Spleen (tissue), 11 donors: ENCODE results near the gene C12orf56. TPM values are rescaled to one million over a fixed set of nuclear protein-coding genes. Genes with fewer than 3 reads are reported as not detected.

Source experiments
- DNase-seq: peaks from one replicate; pipeline ENCODE4 v3.0.0-alpha.2; 2020
- H3K27ac ChIP-seq, 8 donors: fragments of 200-600 bp; sonication (generic) in 7 of 8; 1 replicate in 4 of 8; 2 replicates in 4 of 8; pipeline versions ENCODE4 v1.5.0 to v1.8.0; 2016 to 2021; ENCODE audit warnings: inconsistent platforms in 4 of 8, mild to moderate bottlenecking in 4 of 8, moderate library complexity in 1 of 8
- H3K27me3 ChIP-seq, 7 donors: fragments of 200-600 bp; sonication (generic) in 6 of 7; replicated peaks in 1 of 7; 1 replicate in 4 of 7; 2 replicates in 3 of 7; pipeline versions ENCODE4 v1.5.0 to v1.8.0; 2016 to 2021; ENCODE audit warnings: inconsistent platforms in 3 of 7, mild to moderate bottlenecking in 1 of 7
- H3K36me3 ChIP-seq, 6 donors: fragments of 200-600 bp; sonication (generic) in 5 of 6; 1 replicate in 4 of 6; 2 replicates in 2 of 6; pipeline versions ENCODE4 v1.5.0 to v1.8.0; 2016 to 2021; ENCODE audit warnings: inconsistent platforms in 2 of 6
- H3K4me1 ChIP-seq, 6 donors: fragments of 200-600 bp; sonication (generic) in 5 of 6; 1 replicate in 3 of 6; 2 replicates in 3 of 6; pipeline versions ENCODE4 v1.5.0 to v1.8.0; 2016 to 2021; ENCODE audit warnings: inconsistent platforms in 3 of 6
- H3K4me3 ChIP-seq, 8 donors: fragments of 200-600 bp; sonication (generic) in 7 of 8; 1 replicate in 4 of 8; 2 replicates in 4 of 8; pipeline versions ENCODE4 v1.5.0 to v1.8.0; 2016 to 2021; ENCODE audit warnings: inconsistent platforms in 4 of 8, mild to moderate bottlenecking in 4 of 8, moderate library complexity in 2 of 8
- H3K9me3 ChIP-seq, 8 donors: fragments of 200-600 bp; sonication (generic) in 7 of 8; 1 replicate in 4 of 8; 2 replicates in 4 of 8; pipeline versions ENCODE4 v1.5.0 to v1.8.0; 2016 to 2021; ENCODE audit warnings: inconsistent platforms in 4 of 8
- POLR2A ChIP-seq, 3 donors: fragments of 450-650 bp; IDR thresholded peaks; one replicate each; pipeline ENCODE4 v1.5.1; 2017; ENCODE audit warnings: antibody characterized with exemption in 3 of 3, mild to moderate bottlenecking in 1 of 3
- POLR2AphosphoS5 ChIP-seq, 3 donors: sonication (generic); formaldehyde crosslinking; IDR thresholded peaks; one replicate each; pipeline ENCODE4 v1.5.1; 2017; ENCODE audit warnings: antibody characterized with exemption in 3 of 3
- WGBS, 5 donors: extraction: QIAGEN DNeasy Blood & Tissue Kit in 3 of 5; methylation state at CpG; one replicate each; pipeline versions ENCODE4 v1.1.5 to v1.1.7; 2013 to 2018; 5-methylcytosine and 5-hydroxymethylcytosine counted together
- intact Hi-C: fragments of 100-400 bp; cut with DNase I; formaldehyde crosslinking; loops from one replicate; pipeline ENCODE4 v1.15.0; 2023; ENCODE audit warnings: low total_unique reads
- polyA plus RNA-seq, 3 donors: library from polyadenylated mRNA; stranded (reverse); fragments of 200-250 nt; gene quantifications; one replicate each; pipeline ENCODE4 v1.2.1, GENCODE V29; 2013
- total RNA-seq, 7 donors: library from RNA; depleted of rRNA in 3 of 7; stranded (reverse); fragments of >200 nt in 3 of 7; fragmentation: NEBNext Ultra II Directional in 4 of 7; extraction: Animal tissue kit (Norgen Biotek cat#: 25700) in 4 of 7; gene quantifications; one replicate each; pipeline versions ENCODE4 v1.1.0 to v1.2.1, GENCODE V29; 2016 to 2021
- TF ChIP-seq, protein P1 (sequence below), 11 experiments: fragments of 200-600 bp in 7 of 11; fragments of 450-650 bp in 4 of 11; sonication (generic) in 4 of 11; IDR thresholded peaks in 8 of 11; conservative IDR thresholded peaks in 3 of 11; 1 replicate in 7 of 11; 2 replicates in 4 of 11; pipeline versions ENCODE4 v1.4.0 to v1.8.0; 2016 to 2021; ENCODE audit warnings: antibody characterized with exemption in 11 of 11, inconsistent platforms in 4 of 11, mild to moderate bottlenecking in 1 of 11
- donor health status: healthy with polysubstance abuse.
- donor health status: DM: no; HTN: no; CAD: no; lungs with moderate emphysema.
- donor health status: DM: no; HTN: no; CAD: no.
- donor health status: Bipolar disorder and iron deficiency.
- donor health status: healthy.
- donor health status: DM: no; HTN: no; CAD: no.
- donor health status: DM: yes; HTN: yes; CAD: no.

Gene C12orf56
- total and polyA plus RNA-seq, 10 donors: 0.03 to 0.26 (median 0.16) TPM; not detected in 6

DNA sequence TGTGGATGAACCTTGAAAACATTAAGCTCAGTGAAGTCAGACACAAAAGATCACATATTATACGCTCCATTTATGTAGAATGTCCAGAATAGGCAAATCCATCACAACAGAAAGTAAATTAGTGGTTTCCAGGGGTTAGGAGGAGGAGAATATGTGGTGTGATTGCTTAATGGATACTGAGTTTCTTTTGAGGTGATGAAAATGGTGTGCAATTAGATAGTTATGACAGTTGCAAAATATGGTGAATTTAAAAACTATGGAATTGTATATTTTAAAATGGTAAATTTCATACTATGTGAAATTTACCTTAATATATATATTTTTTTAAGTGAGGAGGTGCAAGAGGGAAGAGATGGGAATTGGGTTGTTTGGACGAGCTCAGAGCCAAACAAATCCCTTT is 122.1 kb downstream of the C12orf56 start:
- Histone ChIP-seq H3K4me1 (no peaks in the 10 kb centered on the region), H3K27me3 (no peaks in the 10 kb centered on the region), H3K36me3 (no peaks in the 10 kb centered on the region), H3K4me3 (no peak overlapping the region), H3K9me3 (no peaks in the 10 kb centered on the region), H3K27ac (no peak overlapping the region)
- intact Hi-C loops: no loop called here
- WGBS, 5 donors: 0 to 49% (median 34%) methylated on average over 2 of the region's 2 CpGs
- DNase-seq: no peak
- TF ChIP-seq POLR2A (IDR thresholded peaks at IDR 0.05): no peak
- TF ChIP-seq, protein P1, sequence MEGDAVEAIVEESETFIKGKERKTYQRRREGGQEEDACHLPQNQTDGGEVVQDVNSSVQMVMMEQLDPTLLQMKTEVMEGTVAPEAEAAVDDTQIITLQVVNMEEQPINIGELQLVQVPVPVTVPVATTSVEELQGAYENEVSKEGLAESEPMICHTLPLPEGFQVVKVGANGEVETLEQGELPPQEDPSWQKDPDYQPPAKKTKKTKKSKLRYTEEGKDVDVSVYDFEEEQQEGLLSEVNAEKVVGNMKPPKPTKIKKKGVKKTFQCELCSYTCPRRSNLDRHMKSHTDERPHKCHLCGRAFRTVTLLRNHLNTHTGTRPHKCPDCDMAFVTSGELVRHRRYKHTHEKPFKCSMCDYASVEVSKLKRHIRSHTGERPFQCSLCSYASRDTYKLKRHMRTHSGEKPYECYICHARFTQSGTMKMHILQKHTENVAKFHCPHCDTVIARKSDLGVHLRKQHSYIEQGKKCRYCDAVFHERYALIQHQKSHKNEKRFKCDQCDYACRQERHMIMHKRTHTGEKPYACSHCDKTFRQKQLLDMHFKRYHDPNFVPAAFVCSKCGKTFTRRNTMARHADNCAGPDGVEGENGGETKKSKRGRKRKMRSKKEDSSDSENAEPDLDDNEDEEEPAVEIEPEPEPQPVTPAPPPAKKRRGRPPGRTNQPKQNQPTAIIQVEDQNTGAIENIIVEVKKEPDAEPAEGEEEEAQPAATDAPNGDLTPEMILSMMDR (IDR thresholded peaks at IDR 0.05 in 8 of 11, conservative IDR thresholded peaks at IDR 0.05 in 3 of 11): no peak
- TF ChIP-seq POLR2AphosphoS5 (IDR thresholded peaks at IDR 0.05): no peak

DNA sequence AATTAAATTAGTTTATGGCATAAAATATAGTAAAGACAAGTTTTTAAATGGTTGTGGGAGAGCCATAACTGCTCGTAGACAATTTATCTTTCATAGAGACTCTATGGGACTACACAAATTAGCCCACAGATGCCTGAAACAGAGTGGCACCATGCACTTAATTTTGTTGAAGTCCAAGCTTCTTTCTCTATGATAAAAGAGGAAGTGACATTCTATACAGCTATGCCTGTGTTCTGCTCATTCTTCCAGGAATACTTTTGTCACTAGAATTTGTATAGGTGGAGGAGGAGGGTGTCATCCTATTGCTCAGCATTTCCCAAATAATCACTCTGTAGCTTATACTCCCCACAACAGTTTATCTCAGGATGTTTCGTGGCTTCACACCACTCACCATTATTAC is 124.7 kb downstream of the C12orf56 start:
- 73 to 88% (median 76%) methylated on average over 2 of the region's 2 CpGs for WGBS, 5 donors
- Histone ChIP-seq H3K27me3 (no peaks in the 10 kb centered on the region), H3K4me1 (no peaks in the 10 kb centered on the region), H3K9me3 (no peaks in the 10 kb centered on the region), H3K36me3 (no peaks in the 10 kb centered on the region), H3K4me3 (no peak overlapping the region), H3K27ac (no peak overlapping the region)
- TF ChIP-seq POLR2AphosphoS5 (IDR thresholded peaks at IDR 0.05) (no peak), POLR2A (IDR thresholded peaks at IDR 0.05) (no peak)
- TF ChIP-seq, protein P1 (IDR thresholded peaks at IDR 0.05 in 8 of 11, conservative IDR thresholded peaks at IDR 0.05 in 3 of 11): no peak
- intact Hi-C loops: no loop called here
- no peak for DNase-seq

DNA sequence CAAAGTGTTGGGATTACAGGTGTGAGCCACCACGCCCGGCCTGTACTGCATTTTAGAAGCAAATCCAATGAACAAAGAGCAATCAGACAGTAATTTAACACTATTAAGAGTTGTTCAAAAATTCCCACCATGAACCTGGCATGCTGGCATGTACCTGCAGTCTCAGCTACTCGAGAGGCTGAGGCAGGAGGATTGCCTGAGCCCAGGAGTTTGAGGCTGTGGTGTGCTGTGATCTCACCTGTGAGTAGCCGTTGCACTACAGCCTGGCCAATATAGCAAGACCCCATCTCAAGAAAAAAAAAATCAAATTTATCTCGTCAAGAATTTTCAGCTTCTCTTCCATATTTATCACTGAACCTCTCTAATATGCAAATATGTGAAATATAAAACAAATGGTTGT is 128.7 kb downstream of the C12orf56 start:
- H3K27me3 ChIP-seq: no peaks in the 10 kb centered on the region
- no peak overlapping the region for H3K27ac ChIP-seq
- H3K36me3 ChIP-seq: no peaks in the 10 kb centered on the region
- DNase-seq: no peak
- H3K4me1 ChIP-seq: no peaks in the 10 kb centered on the region
- TF ChIP-seq POLR2AphosphoS5 (IDR thresholded peaks at IDR 0.05) (no peak), POLR2A (IDR thresholded peaks at IDR 0.05) (no peak)
- TF ChIP-seq, protein P1 (IDR thresholded peaks at IDR 0.05 in 8 of 11, conservative IDR thresholded peaks at IDR 0.05 in 3 of 11): no peak
- 83 to 93% (median 91%) methylated on average over 5 of the region's 5 CpGs for WGBS, 5 donors
- intact Hi-C loops: no loop called here
- H3K4me3 ChIP-seq: no peak overlapping the region
- no peaks in the 10 kb centered on the region for H3K9me3 ChIP-seq

DNA sequence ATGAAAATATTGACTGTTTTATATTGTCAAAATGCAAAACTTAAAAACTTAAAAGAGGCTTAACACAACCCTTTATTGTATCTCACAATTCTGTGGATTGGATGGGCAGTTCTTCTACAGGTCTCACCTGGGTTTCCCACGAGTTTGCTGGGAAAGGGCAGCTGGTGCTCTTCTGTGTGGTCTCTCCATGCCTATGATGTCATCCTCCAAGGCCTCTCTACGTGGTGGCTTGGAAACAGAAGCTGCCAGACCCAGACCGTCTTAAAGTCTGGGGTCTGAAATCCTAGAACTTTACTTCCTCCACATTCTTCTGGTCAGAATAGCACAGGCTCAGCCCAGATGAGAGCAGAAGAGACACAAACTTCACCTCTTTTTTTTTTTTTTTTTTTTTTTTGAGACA is 132.0 kb downstream of the C12orf56 start:
- Histone ChIP-seq H3K27me3 (no peaks in the 10 kb centered on the region), H3K4me3 (no peak overlapping the region), H3K4me1 (peaks cover 0 to 9% (median 0%) of the 10 kb centered on the region in 6 donors), H3K36me3 (no peaks in the 10 kb centered on the region), H3K27ac (no peak overlapping the region), H3K9me3 (no peaks in the 10 kb centered on the region)
- TF ChIP-seq POLR2A (IDR thresholded peaks at IDR 0.05) (no peak), POLR2AphosphoS5 (IDR thresholded peaks at IDR 0.05) (no peak)
- TF ChIP-seq, protein P1 (IDR thresholded peaks at IDR 0.05 in 8 of 11, conservative IDR thresholded peaks at IDR 0.05 in 3 of 11): no peak
- no peak for DNase-seq
- intact Hi-C loops: loop anchor here (5.0 to 10.0 kb wide), 2 partner anchors 416 to 594 kb away; partner anchors contain the start of genes DPY19L2 and SRGAP1
- 50 to 70% (median 51%) methylated on average over 3 of the region's 3 CpGs for WGBS, 5 donors
